ENCODE measurements around the gene HOXD4. TPM values are rescaled to one million over a fixed set of nuclear protein-coding genes. Genes with fewer than 3 reads are reported as not detected.

HOXD4 gene
- total RNA-seq, 2 experiments from 2014 or later: not detected

GRCh38 chr2:176166272-176166671 lies 14.9 kb downstream of the HOXD4 start:
- H3K4me3 Mint-ChIP-seq: no peak overlapping the region
- peaks cover under 1% of the 10 kb centered on the region for H3K36me3 Mint-ChIP-seq
- no peak overlapping the region for H3K27ac Mint-ChIP-seq
- no peak for ATAC-seq (ENCODE audit: low read depth)
- DNase-seq: no peak
- H3K9me3 Mint-ChIP-seq: peaks cover 2% of the 10 kb centered on the region
- H3K4me1 Mint-ChIP-seq: peaks cover under 1% of the 10 kb centered on the region
- POLR2A ChIA-PET: no interaction called here
- peaks cover 78% of the 10 kb centered on the region for H3K27me3 Mint-ChIP-seq

GRCh38 chr2:176167398-176167797 lies 16.0 kb downstream of the HOXD4 start:
- no peak for DNase-seq
- H3K4me1 Mint-ChIP-seq: peaks cover 1% of the 10 kb centered on the region
- no peak overlapping the region for H3K4me3 Mint-ChIP-seq
- H3K36me3 Mint-ChIP-seq: no peaks in the 10 kb centered on the region
- peaks cover 76% of the 10 kb centered on the region for H3K27me3 Mint-ChIP-seq
- no peak for ATAC-seq (ENCODE audit: low read depth)
- H3K9me3 Mint-ChIP-seq: peaks cover 2% of the 10 kb centered on the region
- no peak overlapping the region for H3K27ac Mint-ChIP-seq
- POLR2A ChIA-PET: no interaction called here

- Mint-ChIP-seq H3K27ac (no peak overlapping the region), H3K27me3 (peaks cover 77% of the 10 kb centered on the region), H3K4me1 (peaks cover 6% of the 10 kb centered on the region), H3K36me3 (peaks cover 2% of the 10 kb centered on the region), H3K9me3 (peaks cover 4% of the 10 kb centered on the region), H3K4me3 (no peak overlapping the region)
- POLR2A ChIA-PET: no interaction called here
- DNase-seq (no peak), ATAC-seq (ENCODE audit: low read depth) (no peak)
Measured at GRCh38 chr2:176169181-176169580, 17.8 kb downstream of the HOXD4 start.

- no peak for ATAC-seq (ENCODE audit: low read depth)
- Mint-ChIP-seq H3K27me3 (peaks cover 78% of the 10 kb centered on the region), H3K36me3 (peaks cover 2% of the 10 kb centered on the region), H3K27ac (no peak overlapping the region), H3K4me1 (peaks cover 6% of the 10 kb centered on the region), H3K9me3 (peaks cover 3% of the 10 kb centered on the region), H3K4me3 (no peak overlapping the region)
- DNase-seq: no peak
- POLR2A ChIA-PET: no interaction called here
Measured at GRCh38 chr2:176169711-176170110, 18.4 kb downstream of the HOXD4 start.

GRCh38 chr2:176170602-176171305 lies 19.4 kb downstream of the HOXD4 start:
- Mint-ChIP-seq H3K9me3 (peaks cover 3% of the 10 kb centered on the region), H3K4me1 (peaks cover 6% of the 10 kb centered on the region), H3K27ac (no peak overlapping the region), H3K27me3 (peaks cover 78% of the 10 kb centered on the region), H3K36me3 (peaks cover 2% of the 10 kb centered on the region), H3K4me3 (no peak overlapping the region)
- no peak for ATAC-seq (ENCODE audit: low read depth)
- POLR2A ChIA-PET: no interaction called here
- no peak for DNase-seq

GRCh38 chr2:176171351-176172006 lies 20.1 kb downstream of the HOXD4 start:
- DNase-seq (no peak), ATAC-seq (ENCODE audit: low read depth) (no peak)
- Mint-ChIP-seq H3K4me1 (peaks cover 6% of the 10 kb centered on the region), H3K27ac (no peak overlapping the region), H3K36me3 (peaks cover 2% of the 10 kb centered on the region), H3K27me3 (peaks cover 78% of the 10 kb centered on the region), H3K9me3 (peaks cover 3% of the 10 kb centered on the region), H3K4me3 (no peak overlapping the region)
- POLR2A ChIA-PET: no interaction called here

GRCh38 chr2:176172007-176172894 lies 20.9 kb downstream of the HOXD4 start:
- no peak for ATAC-seq (ENCODE audit: low read depth)
- peaks cover 6% of the 10 kb centered on the region for H3K4me1 Mint-ChIP-seq
- DNase-seq: no peak
- no peak overlapping the region for H3K4me3 Mint-ChIP-seq
- H3K9me3 Mint-ChIP-seq: peaks cover 3% of the 10 kb centered on the region
- H3K27me3 Mint-ChIP-seq: peaks cover 78% of the 10 kb centered on the region
- POLR2A ChIA-PET: no interaction called here
- peaks cover 3% of the 10 kb centered on the region for H3K36me3 Mint-ChIP-seq
- peak overlapping the region; percentile 54 for H3K27ac Mint-ChIP-seq

- ATAC-seq (ENCODE audit: low read depth): no peak
- Mint-ChIP-seq H3K27ac (no peak overlapping the region), H3K4me1 (peaks cover 7% of the 10 kb centered on the region), H3K4me3 (no peak overlapping the region), H3K27me3 (peaks cover 80% of the 10 kb centered on the region), H3K36me3 (peaks cover 4% of the 10 kb centered on the region), H3K9me3 (peaks cover 3% of the 10 kb centered on the region)
- POLR2A ChIA-PET: no interaction called here
- DNase-seq: no peak
Measured at GRCh38 chr2:176172895-176173566, 21.7 kb downstream of the HOXD4 start.

- peaks cover 4% of the 10 kb centered on the region for H3K36me3 Mint-ChIP-seq
- H3K4me1 Mint-ChIP-seq: peaks cover 9% of the 10 kb centered on the region
- POLR2A ChIA-PET: no interaction called here
- DNase-seq (no peak), ATAC-seq (ENCODE audit: low read depth) (no peak)
- no peak overlapping the region for H3K4me3 Mint-ChIP-seq
- H3K9me3 Mint-ChIP-seq: peaks cover 3% of the 10 kb centered on the region
- H3K27ac Mint-ChIP-seq: no peak overlapping the region
- H3K27me3 Mint-ChIP-seq: peaks cover 85% of the 10 kb centered on the region
Measured at GRCh38 chr2:176173567-176174381, 22.4 kb downstream of the HOXD4 start.

GRCh38 chr2:176174382-176174823 lies 23.1 kb downstream of the HOXD4 start:
- no peak overlapping the region for H3K4me3 Mint-ChIP-seq
- H3K4me1 Mint-ChIP-seq: peaks cover 9% of the 10 kb centered on the region
- POLR2A ChIA-PET: no interaction called here
- H3K27me3 Mint-ChIP-seq: peaks cover 88% of the 10 kb centered on the region
- no peak for DNase-seq
- ATAC-seq (ENCODE audit: low read depth): no peak
- no peak overlapping the region for H3K27ac Mint-ChIP-seq
- peaks cover 3% of the 10 kb centered on the region for H3K9me3 Mint-ChIP-seq
- H3K36me3 Mint-ChIP-seq: peaks cover 4% of the 10 kb centered on the region

- POLR2A ChIA-PET: no interaction called here
- Mint-ChIP-seq H3K4me1 (peaks cover 9% of the 10 kb centered on the region), H3K27me3 (peaks cover 92% of the 10 kb centered on the region), H3K27ac (no peak overlapping the region), H3K4me3 (no peak overlapping the region), H3K9me3 (peaks cover 3% of the 10 kb centered on the region), H3K36me3 (peaks cover 4% of the 10 kb centered on the region)
- no peak for DNase-seq
- ATAC-seq (ENCODE audit: low read depth): no peak
Measured at GRCh38 chr2:176174824-176175708, 23.7 kb downstream of the HOXD4 start.
